NCI-H1105 (cell line): ENCODE data around the gene MCM5.

ENCODE experiments used
- DNase-seq: peaks from one replicate; lab custom pipeline; 2025; lab: John Stamatoyannopoulos, UW

The MCM5 gene

DNA sequence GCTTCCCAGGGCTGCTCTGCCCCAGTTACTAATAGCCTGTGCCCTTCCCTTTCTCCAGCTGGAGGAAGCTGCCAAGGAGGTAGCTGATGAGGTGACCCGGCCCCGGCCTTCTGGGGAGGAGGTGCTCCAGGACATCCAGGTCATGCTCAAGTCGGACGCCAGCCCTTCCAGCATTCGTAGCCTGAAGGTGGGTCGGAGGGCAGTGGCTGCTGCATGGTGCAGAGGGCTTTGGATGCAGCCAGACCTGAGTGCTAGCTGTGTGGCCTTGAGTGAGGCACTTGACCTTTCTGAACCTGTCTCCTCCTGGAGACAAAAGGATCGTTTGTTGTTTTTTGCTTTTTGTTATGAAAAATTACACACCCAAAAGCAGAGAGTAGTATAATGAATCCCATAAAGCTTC, 3.4 kb downstream of the MCM5 start:
- no peak for DNase-seq

DNA sequence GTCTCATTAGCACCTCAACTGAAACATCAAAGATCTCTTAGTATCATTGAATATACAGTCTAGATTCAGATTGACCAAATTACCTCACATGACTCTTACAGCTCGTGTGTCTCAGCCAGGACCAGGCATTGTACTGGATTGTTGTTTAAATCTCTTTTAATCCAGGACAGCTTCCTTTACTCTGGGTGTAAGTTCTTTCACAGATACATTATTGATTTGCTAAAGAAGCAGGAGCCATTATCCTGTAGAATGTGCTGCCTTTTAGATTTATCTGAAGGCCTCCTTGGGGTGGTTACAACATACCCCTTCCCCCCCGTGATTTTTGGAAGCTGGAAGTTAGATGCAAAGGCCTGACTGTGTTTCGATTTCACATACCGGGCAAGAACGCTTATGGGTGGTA, 4.2 kb downstream of the MCM5 start:
- DNase-seq: no peak

DNA sequence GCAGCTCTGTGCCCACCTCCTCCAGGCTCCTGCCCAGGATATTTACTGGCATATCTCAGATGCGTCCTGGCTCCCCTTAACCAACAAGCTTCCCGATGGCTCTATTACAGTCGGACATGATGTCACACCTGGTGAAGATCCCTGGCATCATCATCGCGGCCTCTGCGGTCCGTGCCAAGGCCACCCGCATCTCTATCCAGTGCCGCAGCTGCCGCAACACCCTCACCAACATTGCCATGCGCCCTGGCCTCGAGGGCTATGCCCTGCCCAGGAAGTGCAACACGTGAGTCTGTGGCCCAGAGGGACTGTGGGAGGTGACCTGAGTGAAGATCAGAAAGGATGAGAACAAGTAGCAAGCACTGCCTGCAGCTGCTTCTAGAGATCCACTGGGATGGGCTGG, 6.5 kb downstream of the MCM5 start:
- DNase-seq: no peak

DNA sequence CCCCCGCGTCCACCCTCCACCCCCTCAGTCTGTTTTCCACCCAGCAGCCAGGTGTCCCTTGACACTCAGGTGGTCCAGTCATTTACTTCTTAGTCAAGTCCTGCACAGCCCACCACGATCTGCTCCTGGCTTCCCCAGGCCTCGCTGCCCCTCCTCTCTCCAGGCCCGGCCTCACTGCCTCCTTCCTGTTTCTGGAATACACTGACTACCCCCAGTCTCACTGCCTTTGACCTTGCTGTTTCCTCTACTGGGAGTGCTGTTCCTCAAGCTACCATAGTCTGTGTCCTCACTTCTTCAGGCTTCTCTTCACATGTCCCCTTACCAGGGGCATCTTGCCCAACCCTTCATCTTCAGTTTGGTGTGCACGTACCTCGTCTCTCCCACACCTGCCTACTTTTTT, 7.4 kb downstream of the MCM5 start:
- no peak for DNase-seq

DNA sequence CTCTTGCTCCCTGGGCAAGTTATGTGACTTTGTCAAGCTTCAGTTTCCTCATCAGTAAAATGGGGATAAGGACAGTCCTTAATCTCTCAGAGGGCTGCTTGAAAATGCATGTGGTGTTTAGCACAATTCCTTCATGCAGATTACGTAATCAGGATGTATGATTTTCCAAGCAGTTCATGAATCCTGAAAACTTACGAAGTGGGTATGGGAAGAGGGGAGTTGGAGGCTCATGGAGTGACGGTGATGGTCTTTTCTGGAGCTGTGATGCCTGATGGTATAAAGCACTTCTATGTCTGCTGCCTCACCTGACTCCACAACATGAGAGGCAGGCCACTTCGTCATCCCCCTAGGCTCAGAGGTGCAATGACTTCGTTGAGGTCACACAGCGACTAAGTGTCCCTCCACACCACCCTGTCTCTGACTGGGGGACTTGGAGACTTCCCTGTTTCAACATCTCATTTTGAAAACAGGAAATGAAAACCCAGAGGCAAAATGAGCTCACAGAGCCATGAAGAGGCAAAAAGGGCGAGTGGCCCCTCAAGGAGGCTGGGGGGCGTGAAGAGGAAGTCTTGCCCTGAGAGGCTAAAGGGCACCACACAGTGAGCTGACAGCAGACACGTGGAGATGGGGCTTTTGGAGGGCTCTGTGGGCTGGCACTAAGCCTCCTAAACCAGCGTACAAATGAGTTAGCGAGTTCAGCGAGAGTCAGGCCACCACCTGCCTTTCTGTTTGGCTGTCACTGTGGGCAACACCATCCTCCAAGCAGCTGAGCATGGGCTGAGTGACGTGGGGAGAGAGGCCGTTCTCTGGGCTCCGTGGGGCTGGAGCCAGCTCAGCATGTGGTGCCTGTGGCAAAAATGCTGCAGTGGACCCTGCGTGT, 10.1 kb downstream of the MCM5 start:
- no peak for DNase-seq

DNA sequence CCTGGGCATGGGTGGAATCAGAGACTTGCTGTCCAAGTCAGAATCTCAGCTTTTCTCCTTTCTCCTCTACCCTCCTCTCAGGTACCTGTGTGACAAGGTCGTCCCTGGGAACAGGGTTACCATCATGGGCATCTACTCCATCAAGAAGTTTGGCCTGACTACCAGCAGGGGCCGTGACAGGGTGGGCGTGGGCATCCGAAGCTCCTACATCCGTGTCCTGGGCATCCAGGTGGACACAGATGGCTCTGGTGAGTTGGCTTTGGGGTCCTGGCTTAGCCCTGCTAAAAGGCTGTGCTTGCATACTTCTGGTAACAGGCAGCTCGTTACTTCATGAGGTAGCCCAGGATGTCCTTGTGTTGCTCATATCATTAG, 10.7 kb downstream of the MCM5 start:
- no peak for DNase-seq

DNA sequence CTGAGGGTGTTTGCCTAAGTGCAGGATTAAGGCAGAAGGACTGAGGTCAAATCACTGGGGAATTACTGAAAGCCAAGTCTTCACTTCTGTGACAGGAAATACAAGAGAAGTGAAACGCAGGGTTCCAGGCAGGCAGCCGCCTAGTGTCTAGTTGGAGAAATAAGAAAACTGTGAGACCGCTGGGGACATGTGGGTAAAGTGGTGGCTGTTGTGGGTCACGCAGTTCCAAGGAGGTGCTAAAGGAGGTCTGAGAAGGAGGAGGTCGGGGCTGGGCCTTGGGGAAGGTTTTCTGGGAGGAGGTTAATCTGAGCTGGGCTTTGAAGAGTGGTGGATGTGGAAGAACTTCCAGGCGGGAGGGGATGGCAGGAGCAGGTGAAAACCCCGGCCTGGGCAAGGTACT, 11.2 kb downstream of the MCM5 start:
- DNase-seq: no peak

DNA sequence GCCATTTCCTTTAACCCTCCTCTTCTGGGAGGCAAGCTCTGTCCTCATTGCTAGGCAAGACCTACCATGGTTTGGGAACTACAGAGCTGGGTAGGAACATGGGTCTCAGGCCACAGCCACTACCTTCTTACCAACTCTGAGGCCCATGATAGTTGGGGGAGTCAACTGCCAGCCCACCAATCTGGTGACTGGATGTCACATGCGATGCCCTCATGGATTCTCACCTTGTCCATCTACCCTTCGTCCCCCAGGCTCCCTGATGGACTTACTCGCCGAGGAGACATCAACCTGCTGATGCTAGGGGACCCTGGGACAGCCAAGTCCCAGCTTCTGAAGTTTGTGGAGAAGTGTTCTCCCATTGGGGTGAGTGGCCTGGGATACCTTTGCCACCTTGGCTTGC, 13.7 kb downstream of the MCM5 start:
- DNase-seq: no peak

DNA sequence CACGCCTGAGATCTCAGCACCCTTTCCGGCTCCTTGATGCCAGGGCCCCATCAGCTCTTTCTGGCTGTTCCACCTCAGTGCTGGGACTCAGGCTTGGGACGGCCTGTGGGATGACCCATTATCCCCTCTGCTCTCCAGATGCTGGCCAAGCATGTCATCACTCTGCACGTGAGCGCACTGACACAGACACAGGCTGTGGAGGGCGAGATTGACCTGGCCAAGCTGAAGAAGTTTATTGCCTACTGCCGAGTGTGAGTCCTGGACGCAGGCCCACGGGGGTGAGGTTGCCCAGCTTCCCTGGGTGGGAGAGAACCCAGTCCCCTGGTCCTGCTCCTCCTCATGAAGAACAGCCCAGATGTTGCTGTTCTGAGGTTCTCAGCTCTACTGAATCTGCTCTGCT, 17.7 kb downstream of the MCM5 start:
- DNase-seq: no peak

DNA sequence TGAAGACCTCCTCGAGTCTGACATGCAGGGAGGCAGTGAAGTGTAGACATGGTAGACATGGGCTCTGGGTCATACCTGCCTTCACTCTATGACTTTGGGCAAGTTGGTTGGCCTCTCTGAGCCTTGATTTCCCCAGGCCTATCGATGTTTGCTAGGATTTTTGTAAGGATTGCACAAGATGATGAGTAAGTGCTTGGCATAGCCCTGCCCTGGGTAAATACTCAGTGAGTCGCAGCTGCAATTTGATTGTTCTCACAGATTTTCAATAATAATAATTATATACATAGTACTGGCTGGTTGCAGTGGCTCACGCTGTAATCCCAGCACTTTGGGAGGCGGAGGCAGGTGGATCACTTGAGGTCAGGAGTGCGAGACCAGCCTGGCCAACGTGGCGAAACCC, 18.1 kb downstream of the MCM5 start:
- no peak for DNase-seq

DNA sequence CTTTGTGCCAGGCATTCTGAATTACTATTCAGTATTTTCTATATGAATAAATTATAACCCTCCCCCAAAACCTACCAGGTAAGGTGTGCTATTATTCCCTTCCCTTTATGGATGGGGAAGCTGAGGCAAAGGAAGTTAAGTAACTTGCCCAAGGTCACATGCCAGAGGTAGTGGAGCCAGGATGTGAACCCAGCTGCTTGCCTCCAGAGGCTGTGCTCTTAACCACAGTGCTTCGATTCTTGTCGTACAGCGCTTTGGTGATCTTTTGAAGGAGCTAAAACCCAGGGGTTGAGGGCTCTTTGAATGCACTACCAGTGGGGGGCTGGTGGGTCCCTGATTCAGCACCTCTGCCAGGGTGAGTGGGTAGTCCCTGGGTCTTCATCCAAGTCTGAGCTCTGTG, 18.8 kb downstream of the MCM5 start:
- DNase-seq: no peak

DNA sequence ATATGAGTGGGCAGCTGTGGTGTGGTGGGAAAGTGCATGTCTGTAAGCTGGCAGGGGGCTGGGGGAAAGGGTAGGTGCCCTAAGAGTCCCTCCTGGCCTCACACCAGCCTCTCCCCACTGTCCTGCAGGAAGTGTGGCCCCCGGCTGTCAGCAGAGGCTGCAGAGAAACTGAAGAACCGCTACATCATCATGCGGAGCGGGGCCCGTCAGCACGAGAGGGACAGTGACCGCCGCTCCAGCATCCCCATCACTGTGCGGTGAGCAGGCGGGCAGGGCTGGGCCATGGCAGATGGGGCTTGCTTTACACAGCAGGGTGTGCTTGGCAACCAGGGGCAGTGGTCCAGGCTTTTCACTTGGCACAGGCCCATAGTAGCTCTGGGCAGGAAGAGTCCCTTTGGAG, 19.8 kb downstream of the MCM5 start:
- no peak for DNase-seq

DNA sequence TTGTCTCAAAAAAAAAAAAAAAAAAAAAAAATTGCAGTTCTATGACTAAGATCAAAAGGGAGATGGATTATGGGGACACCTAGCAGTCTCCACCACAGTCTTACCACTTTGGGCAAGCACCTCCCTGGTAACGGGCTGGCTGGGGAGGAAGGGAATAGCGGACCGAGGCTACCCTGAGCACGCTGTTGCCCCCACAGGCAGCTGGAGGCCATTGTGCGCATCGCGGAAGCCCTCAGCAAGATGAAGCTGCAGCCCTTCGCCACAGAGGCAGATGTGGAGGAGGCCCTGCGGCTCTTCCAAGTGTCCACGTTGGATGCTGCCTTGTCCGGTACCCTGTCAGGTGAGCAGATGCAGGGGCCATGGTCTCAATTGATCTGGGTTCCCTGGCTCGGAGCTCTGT, 21.2 kb downstream of the MCM5 start:
- DNase-seq: no peak

DNA sequence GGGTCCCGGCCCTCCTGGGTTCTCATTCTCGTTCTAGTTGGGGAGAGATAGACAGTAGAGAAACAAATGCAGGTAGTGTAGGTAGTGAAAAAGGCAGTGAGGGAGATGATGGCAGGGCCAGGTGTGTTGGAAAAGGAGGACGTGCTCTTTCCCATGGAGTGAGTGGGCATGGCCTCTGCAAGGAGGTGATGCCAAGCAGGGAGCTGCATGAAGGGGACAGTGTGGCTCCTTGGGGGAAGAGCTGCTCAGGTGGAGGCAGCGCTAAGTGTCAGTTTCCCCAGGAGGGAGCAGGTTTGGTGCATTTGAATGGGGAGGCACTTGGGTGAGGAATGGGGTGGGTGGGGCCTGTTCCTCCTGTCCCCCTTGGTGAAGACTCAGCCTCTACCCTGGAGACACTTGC, 22.2 kb downstream of the MCM5 start:
- no peak for DNase-seq

DNA sequence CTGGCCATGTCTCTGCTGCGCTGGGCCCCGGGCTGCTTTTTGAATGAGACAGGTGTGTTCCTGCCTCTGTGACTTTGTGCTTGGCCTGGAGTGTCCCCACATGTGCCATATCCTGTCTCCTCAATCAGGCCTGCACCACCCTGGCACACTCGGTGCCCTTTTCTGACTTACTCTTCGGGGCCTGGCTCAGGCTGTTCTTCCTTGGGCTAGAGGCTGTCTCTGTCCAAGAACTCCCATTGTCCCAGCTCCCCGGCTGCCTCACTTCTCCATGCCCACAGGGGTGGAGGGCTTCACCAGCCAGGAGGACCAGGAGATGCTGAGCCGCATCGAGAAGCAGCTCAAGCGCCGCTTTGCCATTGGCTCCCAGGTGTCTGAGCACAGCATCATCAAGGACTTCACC, 23.0 kb downstream of the MCM5 start:
- DNase-seq: no peak

DNA sequence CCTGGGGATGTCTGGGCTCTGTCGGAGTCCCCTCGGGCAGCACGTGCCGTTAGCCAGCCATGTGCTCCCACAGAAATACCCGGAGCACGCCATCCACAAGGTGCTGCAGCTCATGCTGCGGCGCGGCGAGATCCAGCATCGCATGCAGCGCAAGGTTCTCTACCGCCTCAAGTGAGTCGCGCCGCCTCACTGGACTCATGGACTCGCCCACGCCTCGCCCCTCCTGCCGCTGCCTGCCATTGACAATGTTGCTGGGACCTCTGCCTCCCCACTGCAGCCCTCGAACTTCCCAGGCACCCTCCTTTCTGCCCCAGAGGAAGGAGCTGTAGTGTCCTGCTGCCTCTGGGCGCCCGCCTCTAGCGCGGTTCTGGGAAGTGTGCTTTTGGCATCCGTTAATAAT, 24.1 kb downstream of the MCM5 start:
- DNase-seq: no peak

DNA sequence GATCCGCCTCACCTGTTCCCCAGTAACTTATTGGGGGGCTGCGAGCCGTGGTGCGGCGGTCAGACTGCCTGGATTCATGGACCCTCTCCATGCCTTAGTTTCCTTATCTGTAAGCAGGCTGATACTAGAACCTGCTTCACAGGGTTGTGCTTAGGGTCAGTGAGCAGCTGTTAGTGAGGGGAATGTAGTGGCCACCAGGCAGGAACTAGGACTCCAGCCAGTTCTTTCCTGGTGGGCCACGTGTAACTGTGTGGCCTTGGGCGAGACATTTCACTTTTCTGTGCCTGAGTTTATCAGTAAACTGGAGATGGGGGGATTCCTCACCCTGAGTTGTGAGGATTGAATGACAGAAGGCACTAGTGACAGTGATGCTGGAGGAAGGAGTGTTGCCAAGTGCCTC, 24.8 kb downstream of the MCM5 start:
- DNase-seq: no peak

DNA sequence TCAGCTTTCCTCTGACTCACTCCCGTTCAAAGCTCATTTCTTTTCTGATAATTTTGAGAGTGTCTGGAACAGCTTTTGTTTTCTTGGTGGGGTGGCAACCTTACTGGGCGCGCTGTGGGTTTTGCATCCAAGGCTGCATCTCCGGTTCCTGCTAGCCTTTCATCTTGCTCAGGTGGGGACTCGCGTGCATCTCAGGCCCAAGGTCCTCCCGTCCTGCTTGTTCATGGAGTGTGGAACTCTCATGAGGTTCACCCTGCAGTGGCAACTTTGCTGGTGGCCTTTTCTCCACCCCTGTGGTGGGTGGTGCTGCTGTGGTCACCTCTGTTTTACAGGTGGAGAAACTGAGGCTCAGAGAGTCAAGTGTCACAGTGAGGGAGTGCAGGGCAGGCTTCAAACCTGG, 25.6 kb downstream of the MCM5 start:
- DNase-seq: no peak

DNA sequence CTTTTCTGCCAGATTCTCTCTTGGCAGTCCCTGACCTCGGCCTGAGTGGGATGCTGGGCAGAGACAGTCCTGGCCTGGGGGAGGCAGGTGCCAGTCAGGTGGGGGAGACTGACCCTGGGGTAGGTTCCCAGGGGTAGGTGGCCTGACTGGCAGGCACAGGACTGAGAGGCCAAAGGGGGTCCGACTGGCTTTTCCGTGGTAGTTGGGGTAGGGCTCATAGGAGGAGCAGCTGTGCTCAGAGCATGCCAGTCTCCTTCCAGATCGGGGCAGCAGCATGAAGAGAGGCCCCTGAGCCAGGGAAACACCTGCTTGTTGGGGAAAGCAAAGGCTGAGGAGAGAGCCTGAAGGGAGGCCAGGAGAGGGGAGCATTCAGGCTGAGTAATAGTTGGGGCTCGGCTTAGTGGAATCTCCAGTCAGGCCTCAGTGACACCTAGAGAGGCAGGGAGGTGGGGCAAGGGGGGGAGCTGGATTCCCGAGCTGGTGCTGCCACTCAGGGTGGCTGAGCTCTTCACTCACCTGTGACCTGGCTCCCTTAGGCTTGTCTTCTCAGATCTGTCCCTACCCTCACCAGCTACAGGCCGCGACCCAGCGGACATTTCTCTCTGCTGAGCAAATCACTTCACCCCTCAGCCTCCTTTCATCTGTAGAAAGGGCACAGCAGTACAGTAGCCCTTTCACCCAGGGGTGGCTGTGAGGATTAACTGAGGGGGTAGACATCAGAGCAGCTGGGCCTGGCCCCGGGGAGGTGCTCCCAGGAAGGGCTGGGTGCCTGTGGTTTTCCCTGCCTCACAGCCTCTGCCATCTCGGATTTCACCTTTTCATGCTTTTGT, 26.2 kb downstream of the MCM5 start:
- DNase-seq: no peak

DNA sequence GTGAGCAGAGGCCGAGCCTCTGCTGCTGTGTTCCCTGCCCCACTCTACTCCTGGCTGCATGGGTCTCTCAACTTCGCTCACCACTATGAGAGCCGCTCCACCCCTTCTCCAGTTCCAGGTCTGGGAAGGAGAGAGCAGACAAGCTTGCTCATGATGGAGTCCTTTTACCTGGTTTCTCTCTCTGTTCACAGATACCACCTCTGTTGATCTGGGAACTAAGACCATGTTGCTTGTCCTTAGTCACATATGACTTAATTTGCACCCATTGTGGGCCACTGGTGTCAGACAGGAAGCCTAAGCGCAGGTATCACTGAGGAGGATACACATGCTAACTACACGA, 26.8 kb downstream of the MCM5 start:
- no peak for DNase-seq

DNA sequence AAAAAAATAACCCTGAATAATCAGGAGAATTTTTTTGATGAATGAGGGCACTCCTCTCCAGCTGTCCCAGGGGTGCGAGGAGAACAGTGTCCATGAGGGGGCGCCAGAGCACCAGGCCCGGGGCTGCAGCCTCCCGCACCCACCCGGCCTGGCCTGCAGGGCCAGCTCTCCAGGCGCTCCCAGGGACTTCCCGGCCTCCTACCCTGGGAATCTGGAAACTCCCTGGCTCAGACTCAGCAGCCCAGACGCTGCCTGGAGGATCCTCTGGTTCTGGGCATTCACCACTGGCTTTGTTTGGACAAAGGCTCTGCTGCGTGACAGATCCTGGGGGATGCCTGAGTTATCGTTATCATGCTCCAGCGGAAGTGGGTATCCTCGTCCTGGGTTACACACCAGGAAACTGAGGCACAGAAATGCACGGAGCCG, 31.0 kb downstream of the MCM5 start:
- DNase-seq: no peak

DNA sequence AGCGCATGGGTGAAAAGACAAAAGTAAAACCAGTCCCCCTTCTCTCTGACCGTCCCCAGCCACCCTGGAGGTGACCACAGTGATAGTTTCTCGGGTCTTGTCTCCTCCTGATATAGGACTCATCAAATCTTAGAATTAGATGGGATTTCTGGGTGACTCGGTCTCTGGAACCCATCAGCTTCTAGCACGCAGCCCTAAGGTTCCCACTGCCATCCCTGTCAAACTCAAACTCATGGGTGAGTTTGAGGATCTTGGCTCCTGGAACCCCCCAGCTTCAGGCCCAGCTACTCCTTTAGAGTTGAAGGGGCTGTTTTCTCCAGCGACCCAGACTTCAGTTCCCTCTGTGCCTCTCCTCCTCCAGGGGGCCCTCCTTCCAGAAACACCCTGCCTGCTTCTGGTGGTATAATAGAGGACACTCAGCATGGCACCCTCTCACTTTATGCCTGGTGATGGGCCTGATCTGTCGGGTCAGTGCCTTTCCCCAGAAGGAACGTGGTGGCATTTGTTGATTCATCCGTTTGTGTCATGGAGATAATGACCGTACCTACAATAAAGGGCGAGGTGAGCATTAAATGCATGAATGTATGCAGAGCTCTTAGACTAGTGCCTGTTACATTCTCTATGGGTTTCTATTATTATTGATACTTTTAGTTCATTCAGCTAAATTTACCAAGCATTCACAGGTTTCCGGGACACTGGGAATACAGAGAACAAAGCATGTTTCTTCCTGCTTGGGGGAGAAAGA, 31.7 kb downstream of the MCM5 start:
- DNase-seq: no peak
